PC-9 (cell line): ENCODE measurements around the gene ABCA4. TPM values are rescaled to one million over a fixed set of nuclear protein-coding genes. Genes with fewer than 3 reads are reported as not detected.

ENCODE experiments used
- BruUV-seq: library from RNA; stranded (reverse); fragments of 400-500 nt; replicated peaks from 2 replicates; lab custom pipeline; 2021; lab: Mats Ljungman, UMichigan
- CTCF ChIA-PET: fragments of 300-600 bp; sonication (Branson Sonifier 250); formaldehyde crosslinking; loops from one replicate; lab custom pipeline; 2022; ENCODE audit warnings: antibody characterized with exemption; lab: Charles Lee
- POLR2A ChIA-PET: fragments of 300-600 bp; sonication (Branson Sonifier 250); formaldehyde crosslinking; loops from one replicate; lab custom pipeline; 2022; ENCODE audit warnings: antibody characterized with exemption; ENCODE audit not compliant: unreplicated experiment; lab: Charles Lee
- DNase-seq, 2 experiments: peaks; one replicate each; pipeline versions ENCODE4 v3.0.0 to v3.0.0-alpha.2; 2015 to 2022; ENCODE audit warnings: mixed read lengths in 1 of 2
- H2AFZ ChIP-seq: fragments of 200-600 bp; sonication (generic); 2 replicates; pipeline ENCODE4 v1.8.1; 2017; ENCODE audit warnings: antibody characterized with exemption
- H3F3A ChIP-seq: fragments of 200-600 bp; sonication (generic); 2 replicates; pipeline ENCODE4 v1.8.1; 2017; ENCODE audit warnings: antibody characterized with exemption, mild to moderate bottlenecking, low read depth; ENCODE audit not compliant: insufficient read depth
- H3K27ac ChIP-seq: fragments of 200-600 bp; sonication (generic); 2 replicates; pipeline ENCODE4 v1.6.1; 2016; ENCODE audit warnings: mixed run types
- H3K27me3 ChIP-seq: fragments of 200-600 bp; sonication (generic); 2 replicates; pipeline ENCODE4 v1.6.1; 2016; ENCODE audit warnings: low read depth, mixed run types; ENCODE audit not compliant: insufficient read depth
- H3K36me3 ChIP-seq: fragments of 200-600 bp; sonication (generic); 2 replicates; pipeline ENCODE4 v1.6.1; 2016; ENCODE audit warnings: low read depth, mixed run types
- H3K4me1 ChIP-seq: fragments of 200-600 bp; sonication (generic); replicated peaks from 2 replicates; pipeline ENCODE4 v1.6.1; 2016; ENCODE audit warnings: mixed run types; ENCODE audit not compliant: insufficient read depth
- H3K4me2 ChIP-seq: fragments of 200-600 bp; sonication (generic); 2 replicates; pipeline ENCODE4 v1.6.1; 2017; ENCODE audit warnings: mixed run types
- H3K4me3 ChIP-seq: fragments of 200-600 bp; sonication (generic); 2 replicates; pipeline ENCODE4 v1.6.1; 2016; ENCODE audit warnings: mixed run types
- H3K79me2 ChIP-seq: fragments of 200-600 bp; sonication (generic); 2 replicates; pipeline ENCODE4 v1.6.1; 2017; ENCODE audit warnings: low read depth, mixed run types
- H3K9me2 ChIP-seq: fragments of 200-600 bp; sonication (generic); 2 replicates; pipeline ENCODE4 v1.8.1; 2017; ENCODE audit warnings: mild to moderate bottlenecking; ENCODE audit not compliant: insufficient read depth
- H3K9me3 ChIP-seq: fragments of 200-600 bp; sonication (generic); 2 replicates; pipeline ENCODE4 v1.8.1; 2016; ENCODE audit warnings: low read depth; ENCODE audit not compliant: insufficient read depth
- H4K20me1 ChIP-seq: fragments of 200-600 bp; sonication (generic); 2 replicates; pipeline ENCODE4 v1.8.1; 2017; ENCODE audit not compliant: insufficient read depth
- CTCF ChIP-seq: fragments of 200-600 bp; sonication (generic); conservative IDR thresholded peaks from 2 replicates; pipeline ENCODE4 v1.6.1; 2017; ENCODE audit warnings: mixed run types, antibody characterized with exemption, mild to moderate bottlenecking, moderate library complexity
- EZH2 ChIP-seq: fragments of 200-600 bp; sonication (generic); IDR thresholded peaks from 2 replicates; pipeline ENCODE4 v1.8.0; 2017; ENCODE audit warnings: antibody characterized with exemption, low read depth
- intact Hi-C: fragments of 100-400 bp; cut with micrococcal nuclease; formaldehyde crosslinking; loops from one replicate; pipeline ENCODE4 v1.10.0; 2022; ENCODE audit not compliant: unreplicated experiment
- total RNA-seq: library from RNA; stranded (reverse); gene quantifications from 2 replicates; pipeline ENCODE4 v1.2.3, GENCODE V29; 2021

ABCA4 gene
- total RNA-seq, 1 experiment from 2014 or later: 20.8 TPM

DNA sequence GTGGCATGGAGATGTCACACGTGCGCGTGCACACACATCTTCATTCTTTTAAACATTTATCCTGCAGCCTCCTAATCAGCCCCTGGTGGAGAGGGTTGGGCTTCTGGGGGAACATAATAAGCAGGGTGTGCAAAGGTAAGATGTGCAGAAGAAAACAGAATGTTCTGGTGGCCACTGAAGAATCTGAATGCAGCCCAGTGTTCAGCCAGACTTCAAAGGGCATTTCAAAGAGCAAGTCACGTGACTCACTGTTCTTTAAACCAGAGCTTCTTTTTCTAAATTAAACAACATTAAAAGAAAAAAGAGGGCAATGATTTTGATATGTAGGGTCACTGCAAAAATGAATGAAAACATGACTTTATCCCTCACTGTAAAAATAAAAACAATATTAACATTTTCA lies 89.8 kb downstream of the ABCA4 start:
- POLR2A ChIA-PET: interaction anchor here (0.6 kb wide), 1 partner anchor 152 kb away, joined by 12 read pairs; no protein-coding TSS in a partner anchor
- intact Hi-C loops: no loop called here

GRCh38 chr1:94029130-94029993 lies 91.6 kb downstream of the ABCA4 start:
- Histone ChIP-seq H3K4me1 (peaks cover 25% of the 10 kb centered on the region), H2AFZ (no peak overlapping the region), H4K20me1 (no peaks in the 10 kb centered on the region), H3K9me2 (no peaks in the 10 kb centered on the region), H3K4me2 (no peak overlapping the region), H3F3A (peaks cover 14% of the 10 kb centered on the region), H3K9me3 (no peaks in the 10 kb centered on the region), H3K4me3 (no peak overlapping the region), H3K79me2 (no peaks in the 10 kb centered on the region), H3K27ac (no peak overlapping the region), H3K36me3 (no peaks in the 10 kb centered on the region), H3K27me3 (no peaks in the 10 kb centered on the region)
- ChIA-PET POLR2A (no interaction called here), CTCF (no interaction called here)
- no TSS peak for BruUV-seq
- TF ChIP-seq EZH2 (no peak), CTCF (no peak)
- intact Hi-C loops: loop anchor here (10.0 kb wide), 2 partner anchors 585 to 1015 kb away; partner anchors contain the start of gene FNBP1L
- DNase-seq: no peak

More for the DNA sequence above, 89.8 kb downstream of the ABCA4 start:
- H4K20me1 ChIP-seq: no peaks in the 10 kb centered on the region
- no peak overlapping the region for H3K27ac ChIP-seq
- peaks cover 19% of the 10 kb centered on the region for H3F3A ChIP-seq
- TF ChIP-seq CTCF: no peak
- TF ChIP-seq EZH2: no peak
- no peak overlapping the region for H3K4me3 ChIP-seq
- no TSS peak for BruUV-seq
- H3K4me1 ChIP-seq: peaks cover 17% of the 10 kb centered on the region
- H3K4me2 ChIP-seq: no peak overlapping the region
- no peaks in the 10 kb centered on the region for H3K27me3 ChIP-seq
- H3K79me2 ChIP-seq: no peaks in the 10 kb centered on the region
- H3K9me3 ChIP-seq: no peaks in the 10 kb centered on the region
- no peak overlapping the region for H2AFZ ChIP-seq
- no peaks in the 10 kb centered on the region for H3K9me2 ChIP-seq
- CTCF ChIA-PET: no interaction called here
- no peaks in the 10 kb centered on the region for H3K36me3 ChIP-seq
- no peak for DNase-seq

DNA sequence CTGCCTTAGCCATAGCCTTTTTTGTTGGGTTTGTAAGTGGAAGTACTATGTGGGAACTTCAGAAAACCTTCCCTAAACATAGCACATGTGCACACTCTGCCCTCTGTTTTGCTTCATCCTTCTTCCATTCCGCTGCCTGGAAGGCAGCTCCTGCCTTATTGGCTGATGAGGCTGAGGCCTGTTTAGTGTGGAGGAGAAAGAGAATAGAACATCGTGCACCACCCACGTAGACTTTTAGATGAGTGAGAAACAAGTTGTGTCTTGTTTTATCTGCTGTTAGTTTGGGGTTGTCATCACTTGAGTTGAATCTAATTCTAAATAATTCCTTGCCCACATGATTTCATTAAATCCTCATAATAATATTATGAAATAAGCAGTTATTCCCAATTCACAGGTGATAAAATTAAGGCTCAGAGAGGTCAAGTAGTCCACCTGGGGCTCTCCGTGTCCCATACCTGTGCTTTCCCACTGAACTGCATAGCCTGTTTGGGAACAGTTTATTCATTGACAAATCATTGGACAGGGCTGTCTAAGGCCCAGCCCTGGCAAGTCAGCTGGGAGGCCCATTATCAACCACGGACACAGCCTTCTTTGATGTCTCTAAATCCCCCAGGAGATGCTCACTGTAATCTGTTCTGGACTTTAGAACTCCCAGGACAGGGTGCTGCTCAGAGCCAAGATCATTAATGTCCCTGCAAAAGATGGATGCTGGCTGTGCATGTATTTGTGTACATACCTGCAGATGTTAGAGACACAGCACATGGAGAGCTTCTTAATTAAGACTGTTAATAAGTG lies 93.0 kb downstream of the ABCA4 start:
- no peak for TF ChIP-seq EZH2
- TF ChIP-seq CTCF: no peak
- H3K4me2 ChIP-seq: no peak overlapping the region
- DNase-seq: no peak
- H3K79me2 ChIP-seq: no peaks in the 10 kb centered on the region
- H3K4me3 ChIP-seq: no peak overlapping the region
- ChIA-PET CTCF (interaction anchor here (3.2 kb wide), 1 partner anchor 308 kb away, joined by 39 read pairs; no protein-coding TSS in a partner anchor), POLR2A (interaction anchor here (0.6 kb wide), 1 partner anchor 500 kb away, joined by 5 read pairs; no protein-coding TSS in a partner anchor)
- H3K36me3 ChIP-seq: no peaks in the 10 kb centered on the region
- H3F3A ChIP-seq: peaks cover 12% of the 10 kb centered on the region; the same call in 1 of the 2 replicates
- BruUV-seq: no TSS peak
- intact Hi-C loops: loop anchor here (2.0 to 10.0 kb wide), 4 partner anchors 17 to 1017 kb away; partner anchors contain the start of gene FNBP1L
- no peak overlapping the region for H3K27ac ChIP-seq
- H3K9me3 ChIP-seq: no peaks in the 10 kb centered on the region
- no peaks in the 10 kb centered on the region for H3K9me2 ChIP-seq
- no peak overlapping the region for H2AFZ ChIP-seq
- no peaks in the 10 kb centered on the region for H4K20me1 ChIP-seq
- H3K27me3 ChIP-seq: no peaks in the 10 kb centered on the region
- H3K4me1 ChIP-seq: peaks cover 28% of the 10 kb centered on the region
